ENCODE measurements around the gene COL6A6.

COL6A6 gene, protein sequence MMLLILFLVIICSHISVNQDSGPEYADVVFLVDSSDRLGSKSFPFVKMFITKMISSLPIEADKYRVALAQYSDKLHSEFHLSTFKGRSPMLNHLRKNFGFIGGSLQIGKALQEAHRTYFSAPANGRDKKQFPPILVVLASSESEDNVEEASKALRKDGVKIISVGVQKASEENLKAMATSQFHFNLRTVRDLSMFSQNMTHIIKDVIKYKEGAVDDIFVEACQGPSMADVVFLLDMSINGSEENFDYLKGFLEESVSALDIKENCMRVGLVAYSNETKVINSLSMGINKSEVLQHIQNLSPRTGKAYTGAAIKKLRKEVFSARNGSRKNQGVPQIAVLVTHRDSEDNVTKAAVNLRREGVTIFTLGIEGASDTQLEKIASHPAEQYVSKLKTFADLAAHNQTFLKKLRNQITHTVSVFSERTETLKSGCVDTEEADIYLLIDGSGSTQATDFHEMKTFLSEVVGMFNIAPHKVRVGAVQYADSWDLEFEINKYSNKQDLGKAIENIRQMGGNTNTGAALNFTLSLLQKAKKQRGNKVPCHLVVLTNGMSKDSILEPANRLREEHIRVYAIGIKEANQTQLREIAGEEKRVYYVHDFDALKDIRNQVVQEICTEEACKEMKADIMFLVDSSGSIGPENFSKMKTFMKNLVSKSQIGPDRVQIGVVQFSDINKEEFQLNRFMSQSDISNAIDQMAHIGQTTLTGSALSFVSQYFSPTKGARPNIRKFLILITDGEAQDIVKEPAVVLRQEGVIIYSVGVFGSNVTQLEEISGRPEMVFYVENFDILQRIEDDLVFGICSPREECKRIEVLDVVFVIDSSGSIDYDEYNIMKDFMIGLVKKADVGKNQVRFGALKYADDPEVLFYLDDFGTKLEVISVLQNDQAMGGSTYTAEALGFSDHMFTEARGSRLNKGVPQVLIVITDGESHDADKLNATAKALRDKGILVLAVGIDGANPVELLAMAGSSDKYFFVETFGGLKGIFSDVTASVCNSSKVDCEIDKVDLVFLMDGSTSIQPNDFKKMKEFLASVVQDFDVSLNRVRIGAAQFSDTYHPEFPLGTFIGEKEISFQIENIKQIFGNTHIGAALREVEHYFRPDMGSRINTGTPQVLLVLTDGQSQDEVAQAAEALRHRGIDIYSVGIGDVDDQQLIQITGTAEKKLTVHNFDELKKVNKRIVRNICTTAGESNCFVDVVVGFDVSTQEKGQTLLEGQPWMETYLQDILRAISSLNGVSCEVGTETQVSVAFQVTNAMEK (N-terminal part only)

DNA sequence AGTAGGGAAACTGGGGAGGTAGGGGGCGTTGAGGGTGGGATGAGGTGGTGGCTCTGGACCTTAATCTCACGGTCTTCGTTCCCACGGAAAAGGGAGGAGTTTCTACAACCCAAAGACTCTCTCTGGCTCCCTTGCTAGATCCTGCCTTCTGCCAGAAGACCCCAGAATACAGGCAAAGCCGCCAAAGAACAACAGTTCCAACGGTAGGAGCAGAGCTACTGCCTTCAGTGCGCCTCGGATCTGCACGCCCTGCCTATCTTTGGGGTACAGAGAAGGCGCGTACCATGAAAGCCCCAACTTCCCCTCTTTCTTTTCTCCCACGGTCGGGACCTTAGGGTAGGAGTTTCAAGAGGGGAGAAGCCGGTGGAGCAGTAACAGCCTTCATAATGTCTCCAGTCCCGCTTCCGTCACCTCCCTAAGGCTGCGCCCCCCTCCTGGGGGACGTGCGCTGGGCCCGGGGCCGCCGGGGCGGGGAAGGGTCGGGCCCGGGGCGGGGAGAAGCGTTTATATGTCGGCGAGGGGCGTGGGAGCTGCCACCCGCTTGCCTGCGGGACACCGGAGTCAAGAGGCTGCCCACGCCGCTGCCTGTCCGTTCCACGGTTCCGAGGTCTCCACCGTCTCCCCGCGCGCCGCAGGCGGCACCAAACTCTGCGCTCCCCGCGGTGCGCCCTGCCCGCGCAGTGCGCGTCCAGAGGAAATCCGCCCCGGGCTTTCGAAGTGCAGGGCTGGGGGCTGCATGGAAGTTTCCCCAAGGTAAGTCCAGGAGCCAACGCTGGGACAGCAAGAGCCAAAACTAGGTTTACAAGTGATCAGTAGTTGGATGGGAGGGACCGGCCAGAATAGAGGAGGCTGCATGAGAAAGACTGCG, at the start of gene COL6A6:
TSS of gene COL6A6 (plus strand) at position 533 of the 868 bp plus-strand sequence. CDS start 43,188 bp downstream, outside the sequence.
- no peak for DNase-seq

DNA sequence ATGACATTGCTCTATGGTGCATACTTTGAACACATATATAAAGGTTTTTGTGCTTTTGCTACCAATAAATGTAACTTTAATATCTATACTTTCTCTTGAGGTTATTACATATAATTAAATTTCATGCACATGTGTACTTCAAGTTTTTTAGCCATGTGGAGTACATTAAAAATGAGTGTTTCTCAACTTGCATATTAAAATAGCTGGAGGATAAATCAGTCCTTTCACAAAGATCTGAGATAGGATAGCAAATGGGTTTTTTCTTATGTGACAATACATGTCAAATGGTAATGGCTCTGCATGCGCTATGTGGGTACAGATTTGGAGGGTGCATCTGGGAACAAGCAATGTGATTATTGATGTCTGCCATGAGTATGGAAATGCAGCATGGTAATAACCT, 48.7 kb upstream of the COL6A6 start:
- DNase-seq = no peak

DNA sequence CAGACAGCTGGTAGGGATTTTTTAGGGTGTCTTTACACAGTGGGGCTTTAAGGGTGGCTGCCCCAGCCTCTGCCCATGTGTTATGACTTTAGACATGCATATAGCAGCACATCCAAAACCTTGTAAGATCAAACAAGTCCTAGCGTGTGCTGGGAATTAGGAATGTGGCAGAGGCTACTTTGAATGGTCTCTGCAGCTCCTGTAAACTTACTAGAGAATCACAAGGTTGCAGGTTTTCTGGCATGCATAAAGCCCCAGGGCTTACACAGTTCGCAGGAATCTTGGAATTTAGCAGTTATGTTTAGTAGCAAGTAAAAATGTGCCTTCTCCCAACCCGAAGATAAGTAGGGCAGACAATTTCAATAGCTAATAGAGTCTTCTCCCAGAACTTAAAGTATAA, 46.9 kb upstream of the COL6A6 start:
- no peak for DNase-seq

DNA sequence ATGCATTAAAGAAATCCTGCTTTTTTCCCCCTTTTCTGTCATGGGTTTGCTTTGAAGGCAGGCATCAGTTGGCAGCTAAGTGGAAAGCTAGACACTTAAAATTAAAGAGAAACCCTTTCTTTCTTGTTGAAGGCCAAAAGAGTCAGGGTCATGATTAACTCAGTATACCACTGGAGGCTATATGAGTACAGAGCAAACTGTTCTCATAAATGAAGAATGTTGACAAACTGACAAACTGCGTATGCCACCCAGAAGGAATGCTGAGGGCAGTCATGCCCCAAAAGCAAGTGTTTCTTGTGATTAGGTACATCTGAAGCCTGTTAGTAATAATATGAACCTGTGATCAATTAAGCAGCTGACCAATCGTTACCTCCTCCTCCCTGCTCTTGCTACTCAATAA, 43.6 kb upstream of the COL6A6 start:
- DNase-seq = no peak

DNA sequence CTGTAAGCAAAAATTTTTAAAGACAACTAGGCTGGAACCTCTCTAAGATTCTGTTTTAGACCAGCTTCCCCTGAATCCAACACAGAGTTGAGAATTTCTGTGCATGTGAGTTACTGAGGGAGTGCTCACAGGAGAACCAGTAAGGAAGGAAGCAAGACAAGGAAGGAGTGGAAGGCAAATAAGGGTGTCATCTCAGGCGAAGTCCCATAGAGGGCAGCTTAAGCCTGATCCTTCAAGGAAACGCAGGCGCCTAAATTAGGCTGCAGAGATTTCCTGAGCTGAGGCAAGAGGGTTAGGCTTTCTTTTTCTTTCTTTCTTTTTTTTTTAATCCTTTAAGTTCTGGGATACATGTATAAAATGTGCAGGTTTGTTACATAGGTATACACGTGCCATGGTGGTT, 36.2 kb upstream of the COL6A6 start:
- no peak for DNase-seq

DNA sequence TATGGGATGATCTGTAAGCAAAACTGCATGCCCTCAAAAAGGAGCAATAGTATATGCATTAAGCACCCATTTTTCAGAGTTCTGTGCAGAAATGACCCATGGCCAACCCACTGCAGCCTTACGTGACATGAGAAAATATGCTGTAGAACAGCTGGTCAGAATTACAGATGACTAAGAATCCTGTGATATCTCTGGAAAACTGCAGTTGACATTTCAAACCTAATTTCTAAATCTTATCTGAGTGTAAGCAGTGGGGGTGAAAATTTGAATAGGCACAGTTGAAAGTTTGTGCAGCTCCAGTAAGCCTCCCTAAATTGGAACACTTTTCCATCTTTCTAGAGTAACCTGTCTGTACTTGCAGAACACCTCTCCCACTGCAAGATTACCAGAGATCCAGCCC, 28.7 kb upstream of the COL6A6 start:
- no peak for DNase-seq

DNA sequence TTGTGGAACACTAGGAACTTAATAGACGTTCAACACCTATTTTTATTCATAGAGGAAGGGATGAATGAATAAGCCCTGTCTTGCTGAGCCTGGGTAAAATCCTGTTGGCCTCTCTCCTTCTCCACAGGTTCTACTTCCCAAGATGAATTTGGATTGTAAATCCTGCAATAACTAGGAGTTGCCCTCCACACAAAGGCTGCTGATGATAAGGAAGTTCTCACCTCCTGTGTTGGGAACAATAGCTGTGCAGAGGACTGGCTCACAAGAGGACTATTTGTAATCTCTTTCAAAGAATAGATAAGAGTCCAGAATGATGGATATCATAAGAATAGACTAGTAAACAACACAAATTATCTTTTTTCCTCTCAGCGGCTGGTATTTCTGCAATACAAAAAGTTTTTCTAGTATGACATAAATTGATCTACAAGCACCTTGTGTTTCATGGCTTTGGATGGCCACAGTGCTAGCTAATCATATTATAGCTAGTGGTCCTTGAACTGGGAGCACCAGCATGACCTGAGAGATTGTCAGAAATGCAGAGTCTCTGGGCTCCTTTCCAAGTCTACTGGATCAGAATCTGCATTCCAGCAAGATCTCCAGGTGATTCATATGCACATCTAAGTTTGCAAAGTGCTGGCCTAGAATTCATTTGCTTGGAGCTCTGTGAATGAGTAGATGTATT, 28.1 kb upstream of the COL6A6 start:
- DNase-seq = no peak

DNA sequence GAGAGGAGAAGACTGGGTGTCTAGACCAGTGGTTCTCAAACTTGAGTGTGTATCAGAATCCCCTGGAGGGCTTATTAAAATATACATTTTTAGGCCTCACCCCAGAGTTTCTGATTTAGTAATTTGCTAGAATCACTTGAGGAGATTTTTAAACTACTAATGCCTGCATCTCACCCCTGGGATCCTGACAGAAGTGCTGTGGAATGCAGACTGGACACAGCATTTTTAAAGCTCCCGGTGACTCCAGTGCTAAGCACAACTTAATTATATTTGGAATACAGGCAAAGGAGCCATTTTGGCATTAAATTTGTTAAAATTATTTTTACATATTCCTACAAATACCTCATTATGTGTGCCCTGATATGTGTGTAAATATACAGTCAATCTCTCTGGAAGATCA, 26.7 kb upstream of the COL6A6 start:
- DNase-seq = no peak

DNA sequence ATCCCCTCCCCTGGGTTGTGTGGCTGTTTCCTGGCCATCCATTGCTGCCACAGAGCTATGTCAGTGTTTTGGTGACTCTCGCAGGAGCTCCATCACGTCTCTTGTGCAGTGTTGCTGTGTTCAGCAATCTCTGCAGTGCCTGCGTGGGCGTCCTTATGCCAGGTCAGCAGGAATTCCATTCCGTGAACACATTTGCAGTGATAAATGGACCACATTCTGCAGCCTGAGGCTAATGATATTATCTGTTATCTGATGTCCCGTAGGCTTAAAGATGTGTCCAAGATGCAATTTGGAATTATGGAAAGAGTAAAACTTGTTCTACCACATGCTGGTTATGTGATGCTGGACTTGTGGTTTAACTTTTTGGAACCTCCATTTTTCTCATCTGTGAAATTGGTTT, 25.5 kb upstream of the COL6A6 start:
- no peak for DNase-seq

DNA sequence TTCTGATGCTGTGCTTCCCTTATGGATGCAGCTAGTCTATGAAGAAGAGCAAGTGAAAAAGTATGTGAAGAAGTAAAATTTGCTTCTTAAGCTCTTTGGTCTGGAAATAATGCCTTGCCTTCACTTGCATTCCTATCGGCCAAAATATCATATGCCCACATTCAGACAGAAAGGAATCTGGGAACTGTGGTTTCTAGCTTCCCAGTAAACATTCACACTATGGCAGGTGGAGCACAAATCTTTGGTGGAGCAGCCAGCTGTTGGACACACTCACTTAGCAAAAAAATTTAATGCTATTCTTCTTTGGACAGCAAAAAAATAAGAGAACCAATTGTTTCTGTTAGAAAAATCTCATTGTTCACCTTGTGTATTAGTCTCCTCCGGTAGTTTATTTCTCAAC, 12.3 kb upstream of the COL6A6 start:
- no peak for DNase-seq

DNA sequence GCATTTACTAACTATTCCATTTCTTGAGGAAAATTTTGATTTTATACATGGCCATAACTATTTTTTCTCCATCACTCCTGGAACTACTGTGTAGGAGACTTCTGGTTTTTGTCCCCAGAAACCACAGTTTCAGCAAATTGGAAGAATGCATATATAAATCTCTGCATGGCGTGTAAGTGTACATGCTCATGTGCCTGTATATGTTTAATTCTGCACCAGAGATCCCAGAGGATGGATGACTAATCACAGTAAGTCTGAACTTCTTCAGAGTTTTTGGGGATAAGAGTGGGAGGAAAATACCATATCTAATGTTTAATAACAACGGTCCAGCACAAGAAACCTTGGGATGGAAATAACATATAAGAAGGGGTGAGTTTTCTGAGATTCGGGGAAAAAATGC, 10.9 kb upstream of the COL6A6 start:
- DNase-seq = no peak

DNA sequence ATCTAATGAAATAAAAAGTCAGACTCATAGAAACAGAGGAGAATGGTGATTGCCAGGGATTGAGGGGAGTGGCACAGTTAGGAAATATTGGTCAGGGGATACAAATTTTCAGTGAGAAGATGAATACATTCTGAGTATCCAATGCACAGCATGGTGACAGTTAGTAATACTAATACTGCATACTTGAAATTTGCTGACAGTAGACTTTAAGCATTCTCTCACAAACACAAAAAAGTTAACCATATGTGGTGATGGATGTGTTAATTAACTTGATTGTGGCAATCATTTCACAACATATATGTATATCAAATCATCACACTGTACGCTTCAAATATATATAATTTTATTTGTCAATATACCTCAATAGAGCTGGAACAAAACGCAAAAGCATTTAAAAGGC, 9.2 kb upstream of the COL6A6 start:
- no peak for DNase-seq

DNA sequence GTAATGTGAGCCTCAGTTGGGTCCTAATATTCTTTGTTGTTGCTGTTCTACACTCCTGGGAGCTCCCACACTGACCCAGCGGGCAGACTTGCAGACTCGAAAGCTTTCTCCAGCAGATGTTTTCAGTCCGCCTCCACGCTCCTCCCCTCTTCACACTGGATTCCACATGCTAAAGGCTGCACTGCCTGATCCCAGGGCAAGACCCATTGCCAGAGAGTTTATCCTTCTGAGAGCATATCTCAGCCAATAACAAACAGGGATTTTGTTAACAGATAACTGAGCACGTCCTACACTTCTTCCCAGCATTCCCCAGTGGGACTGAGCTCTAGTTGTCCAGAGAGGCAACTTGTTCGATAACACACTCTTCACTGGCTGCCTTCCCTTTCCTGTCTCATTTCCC, 8.0 kb upstream of the COL6A6 start:
- no peak for DNase-seq

DNA sequence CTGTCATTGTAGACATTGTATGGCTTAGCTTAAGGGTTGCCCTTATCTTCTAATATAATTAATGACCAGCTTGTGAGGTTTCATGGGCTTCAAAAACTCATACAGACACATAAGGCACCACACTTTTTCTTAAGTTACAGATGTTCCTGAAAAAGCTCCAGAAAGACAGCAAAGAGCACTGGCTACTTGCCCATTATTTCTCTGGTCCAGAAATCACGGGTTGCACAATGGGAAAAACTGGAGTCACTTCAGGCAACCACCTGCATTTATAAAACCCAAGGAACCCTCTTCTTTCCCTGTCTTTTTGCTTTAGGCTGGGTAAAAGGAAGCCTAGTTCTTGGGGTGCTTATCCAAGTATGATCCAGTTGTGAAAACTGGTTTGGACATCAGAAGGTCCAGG, 2.3 kb upstream of the COL6A6 start:
- DNase-seq = no peak

DNA sequence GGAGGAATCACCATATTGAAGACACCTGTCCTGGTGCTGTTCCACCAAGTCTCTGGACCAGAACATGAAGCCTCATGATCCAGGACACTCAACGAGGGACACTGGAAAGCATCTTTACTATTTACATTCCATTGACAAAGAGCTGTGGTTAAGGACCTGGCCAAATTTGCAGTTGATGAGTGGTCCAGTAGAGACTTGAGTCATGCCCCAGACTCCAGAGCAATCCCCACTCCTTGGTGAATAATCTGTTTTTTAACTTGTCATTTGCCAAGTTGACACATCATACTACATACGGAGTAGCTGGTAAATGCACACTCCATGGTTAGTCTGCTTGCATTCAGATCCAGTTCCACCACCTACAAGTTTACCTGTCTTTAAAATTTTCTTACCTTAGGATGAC, 1.2 kb upstream of the COL6A6 start:
- no peak for DNase-seq

DNA sequence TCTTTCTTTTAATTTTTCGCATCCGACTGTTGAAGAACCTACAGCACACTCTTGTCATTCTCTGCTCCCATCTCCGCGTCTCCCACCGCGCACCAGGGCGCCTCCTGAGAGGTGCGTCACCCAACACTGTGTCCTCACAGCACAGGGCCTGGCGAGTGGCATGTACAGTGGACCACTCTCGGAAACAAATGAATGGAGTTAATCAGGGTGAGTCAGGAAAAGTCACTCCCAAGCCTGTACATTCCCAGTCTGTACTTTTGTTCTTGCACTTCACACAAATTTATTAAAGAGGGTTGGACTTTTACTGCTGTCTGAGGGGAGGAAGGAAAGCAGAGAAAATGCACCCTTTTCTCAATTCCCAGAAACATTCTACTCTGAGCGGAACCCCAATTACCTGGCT, 625 bp downstream of the COL6A6 start:
- no peak for DNase-seq

DNA sequence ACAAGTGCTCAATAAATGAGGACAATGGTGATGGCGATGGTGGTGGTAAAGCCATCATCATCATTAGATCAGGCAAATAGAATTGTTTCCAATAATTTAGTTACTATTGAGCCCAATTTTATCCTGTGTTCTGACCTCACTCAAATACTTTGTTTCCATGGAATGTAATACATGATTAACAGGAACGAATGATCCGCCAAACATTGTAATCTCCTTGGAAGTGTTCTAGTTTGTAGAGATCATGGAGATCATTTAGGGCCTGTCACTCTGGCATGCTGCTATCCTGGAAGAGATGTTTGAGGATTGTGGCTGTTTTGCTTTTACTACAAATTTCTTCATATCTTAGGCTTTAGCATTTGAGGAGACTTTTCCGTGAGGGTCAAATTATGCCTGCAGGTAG, 2.8 kb downstream of the COL6A6 start:
- no peak for DNase-seq

DNA sequence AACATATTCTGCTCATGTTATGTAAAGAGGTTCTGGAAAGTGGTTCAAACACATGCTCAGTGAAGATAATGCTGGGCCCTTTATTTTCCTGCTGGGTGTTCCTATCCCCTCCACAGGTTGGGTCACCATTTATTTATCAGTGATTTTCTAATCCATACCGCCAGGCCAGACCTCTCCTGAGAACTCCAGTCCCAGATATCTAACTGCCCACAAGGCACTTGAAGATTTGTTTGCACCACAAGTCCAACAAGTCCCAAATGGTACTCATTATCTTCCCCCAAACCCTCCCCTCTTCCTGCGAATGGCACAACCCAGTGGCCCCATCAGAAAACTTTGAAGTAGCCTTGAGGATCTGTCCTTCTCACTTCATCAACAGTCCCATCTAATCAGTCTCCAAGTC, 5.4 kb downstream of the COL6A6 start:
- no peak for DNase-seq

DNA sequence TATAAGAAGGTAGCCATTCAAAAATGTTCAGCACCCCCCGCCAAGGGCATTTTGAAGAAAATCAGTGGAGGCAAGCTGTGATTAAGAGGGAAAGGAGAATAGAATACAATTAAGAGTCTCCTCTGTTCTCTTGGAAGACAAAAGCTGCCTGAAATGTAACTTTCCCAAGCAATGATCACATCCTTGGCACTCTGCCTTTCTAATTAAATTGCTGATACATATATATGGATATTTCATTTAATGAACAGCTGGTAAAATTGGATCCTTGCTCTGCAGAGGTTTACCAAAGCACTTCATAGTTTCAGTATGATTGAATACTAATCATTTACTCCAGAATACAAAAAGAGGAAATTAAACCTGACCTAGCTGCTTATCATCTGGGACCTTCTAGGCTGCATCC, 10.4 kb downstream of the COL6A6 start:
- DNase-seq = no peak

DNA sequence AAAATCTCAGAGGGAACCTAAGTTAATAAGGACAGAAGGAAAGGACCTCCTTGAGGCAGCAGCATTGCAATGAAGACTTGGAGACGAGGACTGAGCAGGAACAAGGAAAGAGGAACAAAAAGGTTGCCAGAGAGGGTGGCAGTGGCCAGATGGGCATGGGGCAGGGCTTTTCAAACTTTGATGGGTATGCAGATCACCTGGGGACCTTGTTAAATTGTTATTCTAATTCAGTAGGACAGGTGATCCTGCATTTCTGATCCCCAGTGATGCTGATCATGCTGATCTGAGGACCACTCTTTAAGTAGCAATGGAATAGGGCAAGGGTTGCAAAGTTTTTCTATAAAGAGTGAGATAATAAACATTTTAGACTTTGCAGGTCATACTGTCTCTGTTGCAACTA, 11.1 kb downstream of the COL6A6 start:
- no peak for DNase-seq

DNA sequence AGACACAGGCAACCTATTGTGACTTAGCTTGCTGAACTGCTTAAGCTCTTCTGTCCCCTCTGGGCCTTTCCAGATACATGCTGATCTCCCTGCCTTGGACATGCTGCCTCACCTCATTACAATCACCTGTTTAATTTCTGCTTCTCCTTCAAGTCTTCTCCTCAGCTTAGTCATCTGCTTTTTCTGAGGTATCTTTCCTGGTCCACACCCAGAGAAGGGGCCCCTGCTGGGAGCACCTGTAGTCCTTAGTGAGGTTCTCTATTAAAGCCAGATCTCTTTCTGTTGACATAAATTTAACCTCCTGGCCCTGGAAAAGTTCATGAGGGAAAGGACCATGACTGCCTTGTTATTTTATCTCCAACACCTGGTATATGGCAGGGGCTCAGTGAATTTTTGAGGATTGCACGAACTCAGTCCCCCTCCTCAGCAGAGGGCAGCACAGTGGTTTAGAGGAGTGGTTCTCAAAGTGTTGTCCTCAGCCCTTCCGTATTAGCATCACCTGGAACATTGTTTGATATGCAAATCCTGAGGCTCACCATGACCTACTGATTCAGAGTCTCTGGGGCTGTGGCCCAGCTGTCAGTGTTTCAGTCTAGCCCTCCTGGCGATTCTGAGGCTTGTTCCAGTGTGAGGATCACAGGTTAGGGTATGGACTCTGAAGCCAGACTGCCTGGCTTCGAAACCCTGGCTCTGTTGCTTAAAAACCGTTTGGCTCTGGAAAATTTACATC, 12.7 kb downstream of the COL6A6 start:
- no peak for DNase-seq
